Measurements from ENCODE around the gene PM20D1. TPM values are rescaled to one million over a fixed set of nuclear protein-coding genes. Genes with fewer than 3 reads are reported as not detected.

Gene PM20D1
- polyA plus RNA-seq, 1 of the 3 experiments (the other 2 are of a cell fraction), result not detected

- TF ChIP-seq, protein P1, sequence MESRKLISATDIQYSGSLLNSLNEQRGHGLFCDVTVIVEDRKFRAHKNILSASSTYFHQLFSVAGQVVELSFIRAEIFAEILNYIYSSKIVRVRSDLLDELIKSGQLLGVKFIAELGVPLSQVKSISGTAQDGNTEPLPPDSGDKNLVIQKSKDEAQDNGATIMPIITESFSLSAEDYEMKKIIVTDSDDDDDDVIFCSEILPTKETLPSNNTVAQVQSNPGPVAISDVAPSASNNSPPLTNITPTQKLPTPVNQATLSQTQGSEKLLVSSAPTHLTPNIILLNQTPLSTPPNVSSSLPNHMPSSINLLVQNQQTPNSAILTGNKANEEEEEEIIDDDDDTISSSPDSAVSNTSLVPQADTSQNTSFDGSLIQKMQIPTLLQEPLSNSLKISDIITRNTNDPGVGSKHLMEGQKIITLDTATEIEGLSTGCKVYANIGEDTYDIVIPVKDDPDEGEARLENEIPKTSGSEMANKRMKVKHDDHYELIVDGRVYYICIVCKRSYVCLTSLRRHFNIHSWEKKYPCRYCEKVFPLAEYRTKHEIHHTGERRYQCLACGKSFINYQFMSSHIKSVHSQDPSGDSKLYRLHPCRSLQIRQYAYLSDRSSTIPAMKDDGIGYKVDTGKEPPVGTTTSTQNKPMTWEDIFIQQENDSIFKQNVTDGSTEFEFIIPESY (IDR thresholded peaks at IDR 0.05; ENCODE audit: borderline replicate concordance, low read depth), result no peak
- TF ChIP-seq NFIC (IDR thresholded peaks at IDR 0.05; ENCODE audit: borderline replicate concordance) (no peak), TAF1 (IDR thresholded peaks at IDR 0.05; ENCODE audit: borderline replicate concordance, low read depth, low read length) (no peak), JUND (IDR thresholded peaks at IDR 0.05) (no peak), FOXM1 (IDR thresholded peaks at IDR 0.05; ENCODE audit: low read depth) (no peak), EZH2phosphoT487 (IDR thresholded peaks at IDR 0.05; ENCODE audit: borderline replicate concordance, low read depth) (no peak)
These were observed 49.5 kb downstream of the PM20D1 start (continued) for GRCh38 chr1:205800427-205800826.

DNA sequence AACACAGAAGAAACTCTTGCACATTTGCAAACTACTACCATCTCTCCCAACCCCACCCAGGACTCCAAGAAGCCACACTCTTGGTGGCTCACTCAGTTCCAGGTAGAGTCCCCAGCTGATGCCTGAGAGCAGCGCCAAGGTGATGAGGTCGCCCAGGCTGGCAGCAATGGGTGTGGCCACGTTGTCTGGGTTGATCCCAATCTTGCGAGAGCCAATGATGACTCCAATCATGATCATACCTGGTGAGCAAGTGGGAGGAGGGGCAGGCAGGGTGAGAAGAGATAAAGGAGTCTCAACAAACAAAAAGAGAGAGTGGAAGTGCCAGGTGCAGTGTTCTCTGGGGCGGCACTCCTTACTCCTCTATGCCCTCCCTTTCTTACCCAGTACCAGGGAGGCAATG is 51.4 kb downstream of the PM20D1 start:
- no peaks in the 10 kb centered on the region for H3K4me1 ChIP-seq (ENCODE audit: control insufficient read depth in 1 of 2, insufficient read depth in 2 of 2, low read depth in 1 of 2, low read length in 1 of 2)
- no peaks in the 10 kb centered on the region for H4K20me1 ChIP-seq (ENCODE audit: insufficient read depth)
- ChIA-PET CTCF (interaction anchor here (1.6 to 11.9 kb wide), 2 partner anchors 120 to 183 kb away, joined by 4 to 366 read pairs; no protein-coding TSS in a partner anchor), POLR2A (no interaction called here)
- H3K36me3 ChIP-seq (replicated peaks in 1 of 2; ENCODE audit: control insufficient read depth in 1 of 2, insufficient read depth in 2 of 2, low read length in 1 of 2), result peaks cover 4 to 50% of the 10 kb centered on the region in 2 experiments
- no peaks in the 10 kb centered on the region for H3K9me3 ChIP-seq
- no peaks in the 10 kb centered on the region for H3K9me2 ChIP-seq
- no peak overlapping the region for H3K4me3 ChIP-seq (ENCODE audit: low read depth in 2 of 2, low read length in 1 of 2)
- no peaks in the 10 kb centered on the region for H3F3A ChIP-seq (replicated peaks; ENCODE audit: insufficient read depth)
- no peaks in the 10 kb centered on the region for H3K27me3 ChIP-seq (ENCODE audit: insufficient read depth)
- no peak for DNase-seq
- H3K79me2 ChIP-seq (ENCODE audit: insufficient read depth), result no peaks in the 10 kb centered on the region
- no peak overlapping the region for H3K27ac ChIP-seq (ENCODE audit: low read depth in 2 of 2, low read length in 1 of 2)
- 84% methylated on average over 5 of the region's 5 CpGs for WGBS (ENCODE audit: low lambda C conversion rate)
- TF ChIP-seq NRF1 (IDR thresholded peaks at IDR 0.05; ENCODE audit: low read depth, low read length) (no peak), EP300 (IDR thresholded peaks at IDR 0.05; ENCODE audit: borderline replicate concordance in 1 of 2, low read depth in 1 of 2, low read length in 1 of 2) (no peak), GATA2 (CRISPR knock-in tag; IDR thresholded peaks at IDR 0.05) (no peak), SIN3A (IDR thresholded peaks at IDR 0.05; ENCODE audit: borderline replicate concordance, low read depth, low read length) (no peak), RAD21 (IDR thresholded peaks at IDR 0.05; ENCODE audit: low read length) (no peak), POLR2AphosphoS5 (IDR thresholded peaks at IDR 0.05; ENCODE audit: low read depth, low read length) (no peak), FOXJ3 (CRISPR knock-in tag; IDR thresholded peaks at IDR 0.05) (no peak)
- TF ChIP-seq, protein P2, sequence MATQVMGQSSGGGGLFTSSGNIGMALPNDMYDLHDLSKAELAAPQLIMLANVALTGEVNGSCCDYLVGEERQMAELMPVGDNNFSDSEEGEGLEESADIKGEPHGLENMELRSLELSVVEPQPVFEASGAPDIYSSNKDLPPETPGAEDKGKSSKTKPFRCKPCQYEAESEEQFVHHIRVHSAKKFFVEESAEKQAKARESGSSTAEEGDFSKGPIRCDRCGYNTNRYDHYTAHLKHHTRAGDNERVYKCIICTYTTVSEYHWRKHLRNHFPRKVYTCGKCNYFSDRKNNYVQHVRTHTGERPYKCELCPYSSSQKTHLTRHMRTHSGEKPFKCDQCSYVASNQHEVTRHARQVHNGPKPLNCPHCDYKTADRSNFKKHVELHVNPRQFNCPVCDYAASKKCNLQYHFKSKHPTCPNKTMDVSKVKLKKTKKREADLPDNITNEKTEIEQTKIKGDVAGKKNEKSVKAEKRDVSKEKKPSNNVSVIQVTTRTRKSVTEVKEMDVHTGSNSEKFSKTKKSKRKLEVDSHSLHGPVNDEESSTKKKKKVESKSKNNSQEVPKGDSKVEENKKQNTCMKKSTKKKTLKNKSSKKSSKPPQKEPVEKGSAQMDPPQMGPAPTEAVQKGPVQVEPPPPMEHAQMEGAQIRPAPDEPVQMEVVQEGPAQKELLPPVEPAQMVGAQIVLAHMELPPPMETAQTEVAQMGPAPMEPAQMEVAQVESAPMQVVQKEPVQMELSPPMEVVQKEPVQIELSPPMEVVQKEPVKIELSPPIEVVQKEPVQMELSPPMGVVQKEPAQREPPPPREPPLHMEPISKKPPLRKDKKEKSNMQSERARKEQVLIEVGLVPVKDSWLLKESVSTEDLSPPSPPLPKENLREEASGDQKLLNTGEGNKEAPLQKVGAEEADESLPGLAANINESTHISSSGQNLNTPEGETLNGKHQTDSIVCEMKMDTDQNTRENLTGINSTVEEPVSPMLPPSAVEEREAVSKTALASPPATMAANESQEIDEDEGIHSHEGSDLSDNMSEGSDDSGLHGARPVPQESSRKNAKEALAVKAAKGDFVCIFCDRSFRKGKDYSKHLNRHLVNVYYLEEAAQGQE (IDR thresholded peaks at IDR 0.05; ENCODE audit: low read depth, low read length), result no peak
- no peak overlapping the region for H2AFZ ChIP-seq (ENCODE audit: low read depth)
- no peak overlapping the region for H3K9ac ChIP-seq
- H3K4me2 ChIP-seq, result no peak overlapping the region
